ENCODE data around the gene PADI3. TPM values are rescaled to one million over a fixed set of nuclear protein-coding genes. Genes with fewer than 3 reads are reported as not detected.

Gene PADI3
- total and polyA plus RNA-seq, 12 donors: not detected

DNA sequence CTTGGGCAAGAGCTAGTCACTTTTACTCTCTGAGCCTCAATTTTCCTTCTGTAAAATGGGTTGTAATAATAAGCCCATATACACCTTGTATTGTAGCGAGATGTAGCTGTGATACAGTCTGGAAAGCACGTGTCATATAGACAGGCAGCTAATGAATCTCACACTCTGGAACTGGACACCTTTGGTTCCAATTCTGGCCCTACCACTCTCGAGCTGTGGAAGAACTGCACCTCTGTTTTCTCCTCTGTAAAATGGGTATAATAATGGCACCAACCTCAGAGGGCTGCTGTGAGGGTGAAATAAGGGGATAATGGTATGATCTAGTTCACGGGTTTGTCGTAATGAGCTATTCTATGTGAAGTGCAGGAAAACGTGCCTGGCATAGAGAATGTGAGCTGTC, 58.4 kb downstream of the PADI3 start:
- 77 to 85% (median 80%) methylated on average over 6 of the region's 6 CpGs for WGBS, 4 donors
- intact Hi-C loops (cut with DNase I): no loop called here
- TF ChIP-seq, protein P1, sequence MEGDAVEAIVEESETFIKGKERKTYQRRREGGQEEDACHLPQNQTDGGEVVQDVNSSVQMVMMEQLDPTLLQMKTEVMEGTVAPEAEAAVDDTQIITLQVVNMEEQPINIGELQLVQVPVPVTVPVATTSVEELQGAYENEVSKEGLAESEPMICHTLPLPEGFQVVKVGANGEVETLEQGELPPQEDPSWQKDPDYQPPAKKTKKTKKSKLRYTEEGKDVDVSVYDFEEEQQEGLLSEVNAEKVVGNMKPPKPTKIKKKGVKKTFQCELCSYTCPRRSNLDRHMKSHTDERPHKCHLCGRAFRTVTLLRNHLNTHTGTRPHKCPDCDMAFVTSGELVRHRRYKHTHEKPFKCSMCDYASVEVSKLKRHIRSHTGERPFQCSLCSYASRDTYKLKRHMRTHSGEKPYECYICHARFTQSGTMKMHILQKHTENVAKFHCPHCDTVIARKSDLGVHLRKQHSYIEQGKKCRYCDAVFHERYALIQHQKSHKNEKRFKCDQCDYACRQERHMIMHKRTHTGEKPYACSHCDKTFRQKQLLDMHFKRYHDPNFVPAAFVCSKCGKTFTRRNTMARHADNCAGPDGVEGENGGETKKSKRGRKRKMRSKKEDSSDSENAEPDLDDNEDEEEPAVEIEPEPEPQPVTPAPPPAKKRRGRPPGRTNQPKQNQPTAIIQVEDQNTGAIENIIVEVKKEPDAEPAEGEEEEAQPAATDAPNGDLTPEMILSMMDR (IDR thresholded peaks at IDR 0.05): no peak
- no peak for TF ChIP-seq POLR2A (IDR thresholded peaks at IDR 0.05)
- Histone ChIP-seq H3K27me3 (peaks cover 12% of the 10 kb centered on the region), H3K27ac (no peak overlapping the region), H3K4me1 (replicated peaks in 1 of 2) (no peaks in the 10 kb centered on the region), H3K9me3 (replicated peaks in 1 of 3) (no peaks in the 10 kb centered on the region), H3K36me3 (replicated peaks in 1 of 2) (no peaks in the 10 kb centered on the region), H3K4me3 (no peak overlapping the region)
- no peak for DNase-seq

DNA sequence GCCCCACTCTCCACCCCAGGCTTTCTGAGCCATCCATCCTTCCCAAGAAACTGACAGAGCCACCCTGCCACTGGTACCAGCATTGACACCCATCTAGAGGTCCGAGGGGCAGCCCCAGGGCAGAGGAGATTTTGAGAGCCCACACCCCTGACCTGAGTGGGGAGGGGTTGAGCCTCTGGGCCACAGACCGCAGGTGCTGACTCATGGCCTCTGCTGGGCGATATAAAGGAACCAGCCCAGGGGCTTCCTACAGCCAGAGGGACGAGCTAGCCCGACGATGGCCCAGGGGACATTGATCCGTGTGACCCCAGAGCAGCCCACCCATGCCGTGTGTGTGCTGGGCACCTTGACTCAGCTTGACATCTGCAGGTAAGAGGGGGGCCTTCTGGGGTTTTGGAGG, 59.0 kb downstream of the PADI3 start, which contains the start of gene PADI4:
Gene PADI4, plus strand, starts transcription at position 252 of the 400 bp plus-strand sequence. Its CDS starts 26 bp downstream, at position 278.
- TF ChIP-seq POLR2A (IDR thresholded peaks at IDR 0.05): no peak
- TF ChIP-seq, protein P1 (IDR thresholded peaks at IDR 0.05): no peak
- no peaks in the 10 kb centered on the region for H3K9me3 ChIP-seq (replicated peaks in 1 of 3)
- no peaks in the 10 kb centered on the region for H3K36me3 ChIP-seq (replicated peaks in 1 of 2)
- intact Hi-C loops (cut with DNase I): no loop called here
- H3K27ac ChIP-seq: no peak within 1 kb of the TSS
- H3K27me3 ChIP-seq: peaks cover 15% of the 10 kb centered on the region
- H3K4me1 ChIP-seq (replicated peaks in 1 of 2): no peaks in the 10 kb centered on the region
- no peak within 1 kb of the TSS for H3K4me3 ChIP-seq
- 19 to 62% (median 48%) methylated on average over 1 to 8 of the region's 8 CpGs for WGBS, 4 donors
- DNase-seq: no peak

DNA sequence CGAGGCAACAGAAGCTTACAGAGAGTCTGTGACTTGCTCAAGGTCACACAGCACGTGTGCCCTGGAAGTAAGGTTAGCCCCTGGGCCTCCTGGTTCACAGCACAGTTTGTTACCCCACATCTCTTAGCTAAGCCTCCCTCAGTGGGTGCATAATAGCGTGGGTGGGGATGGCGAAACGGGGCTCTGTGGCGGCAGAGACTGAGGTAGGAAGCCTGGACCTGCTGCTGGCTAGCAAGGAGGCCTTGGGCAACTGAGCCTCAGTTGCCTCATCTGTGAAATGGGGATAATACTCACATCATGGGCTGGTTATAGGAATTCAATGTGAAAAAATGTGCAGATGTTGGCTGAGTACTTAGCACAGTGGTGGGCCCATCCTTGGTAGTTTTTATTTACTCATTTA, 59.7 kb downstream of the PADI3 start:
- intact Hi-C loops (cut with DNase I): no loop called here
- Histone ChIP-seq H3K27ac (no peak overlapping the region), H3K27me3 (peaks cover 15% of the 10 kb centered on the region), H3K9me3 (replicated peaks in 1 of 3) (no peaks in the 10 kb centered on the region), H3K36me3 (replicated peaks in 1 of 2) (no peaks in the 10 kb centered on the region), H3K4me1 (replicated peaks in 1 of 2) (no peaks in the 10 kb centered on the region), H3K4me3 (no peak overlapping the region)
- no peak for TF ChIP-seq POLR2A (IDR thresholded peaks at IDR 0.05)
- TF ChIP-seq, protein P1 (IDR thresholded peaks at IDR 0.05): no peak
- DNase-seq: no peak
- 41 to 62% (median 56%) methylated on average over 5 to 6 of the region's 6 CpGs for WGBS, 4 donors

DNA sequence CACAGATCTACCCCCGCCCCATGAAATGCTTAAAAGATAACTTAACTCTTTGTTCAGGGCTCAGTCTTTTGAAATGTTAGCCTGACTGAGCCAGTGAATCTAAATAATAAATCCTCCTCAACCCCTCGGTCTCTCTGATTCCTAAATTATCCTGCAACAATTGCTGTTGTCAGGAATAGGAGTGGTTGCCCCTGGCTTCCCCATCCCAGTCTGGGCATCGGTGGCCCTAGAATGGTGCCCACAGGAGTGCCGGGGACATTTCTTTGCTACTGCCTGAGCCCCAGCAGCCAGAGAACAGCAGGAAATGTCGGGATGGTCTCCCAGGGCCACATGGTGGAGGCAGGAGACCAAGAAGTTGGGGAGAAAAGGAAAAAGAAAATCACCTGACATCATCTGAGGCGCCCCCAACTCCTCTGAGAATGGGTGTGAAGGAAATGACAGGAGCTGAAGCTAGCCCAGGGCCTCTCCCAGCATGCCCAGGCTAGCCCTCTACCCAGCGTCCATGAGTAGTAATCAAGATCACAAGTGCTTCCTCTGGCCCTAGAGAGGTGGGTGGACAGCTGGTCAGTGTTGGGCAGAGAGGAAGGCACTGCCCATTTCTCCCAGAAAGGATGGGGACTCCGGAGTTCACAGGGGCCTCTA, 60.6 kb downstream of the PADI3 start:
- Histone ChIP-seq H3K27ac (no peak overlapping the region), H3K9me3 (replicated peaks in 1 of 3) (no peaks in the 10 kb centered on the region), H3K4me3 (no peak overlapping the region), H3K27me3 (peaks cover 15% of the 10 kb centered on the region), H3K4me1 (replicated peaks in 1 of 2) (no peaks in the 10 kb centered on the region), H3K36me3 (replicated peaks in 1 of 2) (no peaks in the 10 kb centered on the region)
- no peak for DNase-seq
- intact Hi-C loops (cut with DNase I): no loop called here
- WGBS, 4 donors: 45 to 64% (median 55%) methylated on average over 8 of the region's 8 CpGs
- TF ChIP-seq, protein P1 (IDR thresholded peaks at IDR 0.05): no peak
- no peak for TF ChIP-seq POLR2A (IDR thresholded peaks at IDR 0.05)

Measured in adrenal gland (tissue), 12 donors.